OCI-LY3 (cell line): Measurements from ENCODE around the gene TAC4.

ENCODE experiments used
- CTCF ChIP-seq: fragments of 200-600, 300-600 bp; sonication (generic); IDR thresholded peaks from 2 replicates; pipeline ENCODE4 v1.5.1; 2014; ENCODE audit warnings: antibody characterized with exemption, low read length, low read depth
- EZH2phosphoT487 ChIP-seq: fragments of 200-600 bp; shearing (Covaris generic); IDR thresholded peaks from 2 replicates; pipeline ENCODE4 v1.6.1; 2018; ENCODE audit warnings: antibody characterized with exemption, mixed run types, low read depth

- TF ChIP-seq CTCF (no peak), EZH2phosphoT487 (no peak)
Observed at GRCh38 chr17:49839455-49839854, 8.4 kb downstream of the TAC4 start.
